GM18951 (cell line): ENCODE results near the gene CMKLR1.

Experiments used
- POLR2A ChIP-seq: IDR thresholded peaks from 4 replicates; pipeline ENCODE4 v1.6.1; 2011; ENCODE audit warnings: mild to moderate bottlenecking; ENCODE audit not compliant: insufficient read length, insufficient read depth; ENCODE audit errors: extremely low read depth
- in situ Hi-C: fragments of 300-500 bp; cut with MboI; formaldehyde crosslinking; loops from one replicate; pipeline ENCODE4 v1.12.0; 2022; ENCODE audit warnings: low sequenced_read_pairs, mixed read lengths, inconsistent platforms; ENCODE audit not compliant: unreplicated experiment

CMKLR1 gene

GRCh38 chr12:108338915-108339657, at the start of gene CMKLR1:
TSS of gene CMKLR1 (minus strand) at chr12:108339311. CDS start at chr12:108293591, 45,720 bp downstream.
- in situ Hi-C loops = no loop called here
- TF ChIP-seq POLR2A = no peak

- in situ Hi-C loops = no loop called here
- TF ChIP-seq POLR2A = no peak
Measured at GRCh38 chr12:108387771-108388170, 48.7 kb upstream of the CMKLR1 start.

- in situ Hi-C loops = no loop called here
- no peak for TF ChIP-seq POLR2A
Measured at GRCh38 chr12:108386709-108387360, 47.7 kb upstream of the CMKLR1 start.

- TF ChIP-seq POLR2A = no peak
- in situ Hi-C loops = no loop called here
Measured at GRCh38 chr12:108382437-108382801, 43.3 kb upstream of the CMKLR1 start.

- in situ Hi-C loops = no loop called here
- TF ChIP-seq POLR2A = no peak
Measured at GRCh38 chr12:108381787-108382436, 42.8 kb upstream of the CMKLR1 start.

GRCh38 chr12:108380382-108380781, 41.3 kb upstream of the CMKLR1 start:
- in situ Hi-C loops = no loop called here
- TF ChIP-seq POLR2A = no peak

GRCh38 chr12:108379823-108380222, 40.7 kb upstream of the CMKLR1 start:
- no peak for TF ChIP-seq POLR2A
- in situ Hi-C loops = no loop called here

GRCh38 chr12:108378926-108379325, 39.8 kb upstream of the CMKLR1 start:
- in situ Hi-C loops = no loop called here
- TF ChIP-seq POLR2A = no peak

- TF ChIP-seq POLR2A = no peak
- in situ Hi-C loops = no loop called here
Measured at GRCh38 chr12:108377260-108377659, 38.1 kb upstream of the CMKLR1 start.

GRCh38 chr12:108375986-108376663, 37.0 kb upstream of the CMKLR1 start:
- in situ Hi-C loops = no loop called here
- TF ChIP-seq POLR2A = no peak

- in situ Hi-C loops = no loop called here
- TF ChIP-seq POLR2A = no peak
Measured at GRCh38 chr12:108374596-108375320, 35.6 kb upstream of the CMKLR1 start.

GRCh38 chr12:108373111-108373510, 34.0 kb upstream of the CMKLR1 start:
- in situ Hi-C loops = no loop called here

GRCh38 chr12:108371801-108372344, 32.8 kb upstream of the CMKLR1 start:
- TF ChIP-seq POLR2A = no peak
- in situ Hi-C loops = no loop called here

More at GRCh38 chr12:108373111-108373510, 34.0 kb upstream of the CMKLR1 start:
- no peak for TF ChIP-seq POLR2A

GRCh38 chr12:108370415-108370814, 31.3 kb upstream of the CMKLR1 start:
- in situ Hi-C loops = no loop called here
- TF ChIP-seq POLR2A = no peak
